Caco-2 (cell line): Measurements from ENCODE around the gene FBXO34. TPM values are rescaled to one million over a fixed set of nuclear protein-coding genes. Genes with fewer than 3 reads are reported as not detected.

Source experiments
- BruUV-seq: library from RNA; stranded (reverse); fragments of 400-500 nt; replicated peaks from 2 replicates; lab custom pipeline; 2021; lab: Mats Ljungman, UMichigan
- CTCF ChIA-PET: fragments of 300-600 bp; sonication (Branson Sonifier 250); formaldehyde crosslinking; loops from one replicate; lab custom pipeline; 2022; ENCODE audit warnings: antibody characterized with exemption; lab: Charles Lee
- POLR2A ChIA-PET: fragments of 300-600 bp; sonication (Branson Sonifier 250); formaldehyde crosslinking; loops from one replicate; lab custom pipeline; 2022; ENCODE audit warnings: antibody characterized with exemption; lab: Charles Lee
- DNase-seq, 2 experiments: peaks; one replicate each; pipeline versions ENCODE4 v3.0.0 to v3.0.0-alpha.2; 2020 to 2022
- H3K27me3 ChIP-seq: replicated peaks from 2 replicates; pipeline ENCODE4 v1.6.0; 2011; ENCODE audit warnings: low read length; ENCODE audit not compliant: control insufficient read depth, insufficient read depth
- H3K36me3 ChIP-seq: 2 replicates; pipeline ENCODE4 v1.5.1; 2011; ENCODE audit warnings: low read length; ENCODE audit not compliant: control insufficient read depth, insufficient read depth
- H3K4me1 ChIP-seq: fragments of 250-450 bp; sonication (Bioruptor Pico); 2 replicates; pipeline ENCODE4 v1.5.1; 2020; ENCODE audit warnings: mild to moderate bottlenecking
- H3K4me3 ChIP-seq: 2 replicates; pipeline ENCODE4 v1.5.1; 2011; ENCODE audit warnings: low read depth, mild to moderate bottlenecking, control low read depth, low read length
- H3K9me3 ChIP-seq: fragments of 250-450 bp; sonication (Bioruptor Pico); 2 replicates; pipeline ENCODE4 v1.5.1; 2020; ENCODE audit warnings: mild to moderate bottlenecking, moderate library complexity
- H3K27ac Mint-ChIP-seq: one replicate; pipeline ENCODE4 v1.8.0; 2022; ENCODE audit warnings: mixed read lengths; ENCODE audit not compliant: unreplicated experiment
- H3K27me3 Mint-ChIP-seq: one replicate; pipeline ENCODE4 v1.8.0; 2022; ENCODE audit warnings: mixed read lengths; ENCODE audit not compliant: insufficient read depth, unreplicated experiment
- H3K36me3 Mint-ChIP-seq: one replicate; pipeline ENCODE4 v1.8.0; 2022; ENCODE audit warnings: mild to moderate bottlenecking, mixed read lengths; ENCODE audit not compliant: insufficient read depth, unreplicated experiment
- H3K4me1 Mint-ChIP-seq: one replicate; pipeline ENCODE4 v1.8.0; 2022; ENCODE audit warnings: low read depth, mixed read lengths; ENCODE audit not compliant: unreplicated experiment
- H3K4me3 Mint-ChIP-seq: one replicate; pipeline ENCODE4 v1.8.0; 2022; ENCODE audit warnings: mild to moderate bottlenecking, moderate library complexity, mixed read lengths; ENCODE audit not compliant: unreplicated experiment
- H3K9me3 Mint-ChIP-seq: one replicate; pipeline ENCODE4 v1.8.0; 2022; ENCODE audit warnings: mixed read lengths; ENCODE audit not compliant: unreplicated experiment
- CTCF ChIP-seq, 2 experiments: fragments of 200-600 bp in 1 of 2; IDR thresholded peaks; 1 replicate in 1 of 2; 2 replicates in 1 of 2; pipeline versions ENCODE4 v1.5.1 to v1.8.0; 2011 to 2022; ENCODE audit warnings: antibody characterized with exemption in 1 of 2, control low read depth in 1 of 2, inconsistent platforms in 1 of 2, low read depth in 1 of 2, low read length in 1 of 2, mild to moderate bottlenecking in 1 of 2, moderate library complexity in 1 of 2; ENCODE audit not compliant: insufficient read depth in 1 of 2, severe bottlenecking in 1 of 2, unreplicated experiment in 1 of 2
- intact Hi-C: fragments of 100-400 bp; cut with micrococcal nuclease; formaldehyde crosslinking; loops from one replicate; pipeline ENCODE4 v1.10.0; 2022; ENCODE audit not compliant: unreplicated experiment
- total RNA-seq: library from RNA; stranded (reverse); gene quantifications from 2 replicates; pipeline ENCODE4 v1.2.3, GENCODE V29; 2022

FBXO34 gene
- total RNA-seq, 1 experiment from 2014 or later, result 23.7 TPM

DNA sequence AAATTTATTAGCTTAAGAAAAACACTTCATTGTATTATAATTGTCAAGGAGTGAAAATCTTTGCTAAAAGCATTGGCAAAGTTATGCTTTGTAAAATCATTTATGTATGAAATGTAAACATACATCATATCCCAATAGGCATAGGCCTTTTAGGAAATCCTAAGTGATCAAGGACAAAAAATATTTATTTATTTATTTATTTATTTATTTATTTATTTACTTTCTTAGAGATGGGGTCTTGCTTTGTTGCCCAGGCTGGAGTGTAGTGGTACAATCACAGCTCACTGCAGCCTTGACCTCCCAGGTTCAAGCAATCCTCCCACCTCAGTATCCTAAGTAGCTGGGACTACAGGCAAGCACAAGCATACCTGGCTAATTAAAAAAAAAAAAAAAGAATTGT is 47.9 kb upstream of the FBXO34 start:
- Mint-ChIP-seq H3K4me1 (peaks cover 12% of the 10 kb centered on the region), H3K9me3 (no peaks in the 10 kb centered on the region), H3K4me3 (no peak overlapping the region), H3K36me3 (no peaks in the 10 kb centered on the region), H3K27ac (no peak overlapping the region), H3K27me3 (no peaks in the 10 kb centered on the region)
- H3K4me1 ChIP-seq, result peaks cover 19% of the 10 kb centered on the region
- TF ChIP-seq CTCF (IDR thresholded peaks at IDR 0.05; ENCODE audit: insufficient read depth in 1 of 2, low read depth in 1 of 2, low read length in 1 of 2, severe bottlenecking in 1 of 2, unreplicated experiment in 1 of 2), result no peak
- no peaks in the 10 kb centered on the region for H3K27me3 ChIP-seq
- ChIA-PET CTCF (no interaction called here), POLR2A (no interaction called here)
- H3K4me3 ChIP-seq, result no peak overlapping the region
- no peaks in the 10 kb centered on the region for H3K36me3 ChIP-seq
- no peak for DNase-seq
- peaks cover 19% of the 10 kb centered on the region for H3K9me3 ChIP-seq
- intact Hi-C loops, result no loop called here
- BruUV-seq, result no TSS peak

DNA sequence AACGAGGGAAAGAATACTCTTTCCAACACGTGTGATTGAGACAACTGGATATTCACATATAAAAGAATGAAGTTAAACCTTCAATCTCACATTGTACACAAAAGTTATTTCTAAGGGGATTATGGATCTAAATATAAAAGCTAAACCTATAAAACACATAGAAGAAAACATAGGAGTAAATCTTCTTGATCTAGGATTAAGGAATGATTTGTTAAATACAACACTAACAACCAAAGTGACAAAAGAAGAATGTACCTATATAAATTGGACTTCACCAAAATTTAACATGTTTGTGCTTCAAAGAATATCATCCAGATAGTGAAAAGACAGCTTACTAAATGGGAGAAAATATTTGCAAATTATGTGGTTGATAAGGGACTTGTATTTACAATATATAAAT is 43.0 kb upstream of the FBXO34 start:
- POLR2A ChIA-PET, result no interaction called here
- H3K4me3 ChIP-seq, result no peak overlapping the region
- no peak overlapping the region for H3K27ac Mint-ChIP-seq
- no peaks in the 10 kb centered on the region for H3K36me3 Mint-ChIP-seq
- no peaks in the 10 kb centered on the region for H3K27me3 Mint-ChIP-seq
- CTCF ChIA-PET, result no interaction called here
- DNase-seq, result no peak
- H3K4me1 ChIP-seq, result no peaks in the 10 kb centered on the region
- no peaks in the 10 kb centered on the region for H3K27me3 ChIP-seq
- no peaks in the 10 kb centered on the region for H3K9me3 Mint-ChIP-seq
- no peak for TF ChIP-seq CTCF (IDR thresholded peaks at IDR 0.05; ENCODE audit: insufficient read depth in 1 of 2, low read depth in 1 of 2, low read length in 1 of 2, severe bottlenecking in 1 of 2, unreplicated experiment in 1 of 2)
- H3K36me3 ChIP-seq, result no peaks in the 10 kb centered on the region
- intact Hi-C loops, result no loop called here
- H3K4me1 Mint-ChIP-seq, result no peaks in the 10 kb centered on the region
- H3K4me3 Mint-ChIP-seq, result no peak overlapping the region
- H3K9me3 ChIP-seq, result peaks cover 21% of the 10 kb centered on the region
- BruUV-seq, result no TSS peak

GRCh38 chr14:55233591-55233990 is 37.6 kb upstream of the FBXO34 start:
- Mint-ChIP-seq H3K9me3 (no peaks in the 10 kb centered on the region), H3K4me1 (no peaks in the 10 kb centered on the region), H3K27ac (no peak overlapping the region), H3K4me3 (no peak overlapping the region), H3K27me3 (peaks cover 6% of the 10 kb centered on the region), H3K36me3 (no peaks in the 10 kb centered on the region)
- ChIA-PET POLR2A (no interaction called here), CTCF (no interaction called here)
- DNase-seq, result no peak
- Histone ChIP-seq H3K27me3 (no peaks in the 10 kb centered on the region), H3K4me3 (no peak overlapping the region), H3K9me3 (no peaks in the 10 kb centered on the region; the same call in 1 of the 2 replicates), H3K36me3 (no peaks in the 10 kb centered on the region), H3K4me1 (no peaks in the 10 kb centered on the region)
- TF ChIP-seq CTCF (IDR thresholded peaks at IDR 0.05; ENCODE audit: insufficient read depth in 1 of 2, low read depth in 1 of 2, low read length in 1 of 2, severe bottlenecking in 1 of 2, unreplicated experiment in 1 of 2), result no peak
- BruUV-seq, result no TSS peak
- intact Hi-C loops, result no loop called here
